ENCODE results near the gene DIS3L2.

GRCh38 chr2:232269867-232270266 lies 308.4 kb downstream of the DIS3L2 start:
- TF ChIP-seq TARDBP (IDR thresholded peaks at IDR 0.05) (no peak), BHLHE40 (IDR thresholded peaks at IDR 0.05; ENCODE audit: borderline replicate concordance) (no peak), SP1 (IDR thresholded peaks at IDR 0.05) (no peak), FOXM1 (IDR thresholded peaks at IDR 0.05; ENCODE audit: borderline replicate concordance) (no peak), NFRKB (IDR thresholded peaks at IDR 0.05) (no peak), ELF4 (IDR thresholded peaks at IDR 0.05) (no peak)

Measured in HEK293T (cell line).